Measurements from ENCODE around the gene STAB1.

The STAB1 gene

GRCh38 chr3:52517796-52518722 lies 22.9 kb downstream of the STAB1 start:
- no peak for DNase-seq (ENCODE audit: extremely low read depth, low read depth)
- no peak overlapping the region for H3K4me3 ChIP-seq (replicated peaks; ENCODE audit: low read depth, low read length)
- no peak for TF ChIP-seq CTCF (IDR thresholded peaks at IDR 0.05; ENCODE audit: low read depth, low read length, missing control alignments)

GRCh38 chr3:52518723-52519444 lies 23.7 kb downstream of the STAB1 start:
- no peak for TF ChIP-seq CTCF (IDR thresholded peaks at IDR 0.05; ENCODE audit: low read depth, low read length, missing control alignments)
- no peak for DNase-seq (ENCODE audit: extremely low read depth, low read depth)
- H3K4me3 ChIP-seq (replicated peaks; ENCODE audit: low read depth, low read length): no peak overlapping the region

GRCh38 chr3:52519445-52520140 lies 24.5 kb downstream of the STAB1 start:
- DNase-seq (ENCODE audit: extremely low read depth, low read depth): no peak
- no peak overlapping the region for H3K4me3 ChIP-seq (replicated peaks; ENCODE audit: low read depth, low read length)
- TF ChIP-seq CTCF (IDR thresholded peaks at IDR 0.05; ENCODE audit: low read depth, low read length, missing control alignments): no peak

DNA sequence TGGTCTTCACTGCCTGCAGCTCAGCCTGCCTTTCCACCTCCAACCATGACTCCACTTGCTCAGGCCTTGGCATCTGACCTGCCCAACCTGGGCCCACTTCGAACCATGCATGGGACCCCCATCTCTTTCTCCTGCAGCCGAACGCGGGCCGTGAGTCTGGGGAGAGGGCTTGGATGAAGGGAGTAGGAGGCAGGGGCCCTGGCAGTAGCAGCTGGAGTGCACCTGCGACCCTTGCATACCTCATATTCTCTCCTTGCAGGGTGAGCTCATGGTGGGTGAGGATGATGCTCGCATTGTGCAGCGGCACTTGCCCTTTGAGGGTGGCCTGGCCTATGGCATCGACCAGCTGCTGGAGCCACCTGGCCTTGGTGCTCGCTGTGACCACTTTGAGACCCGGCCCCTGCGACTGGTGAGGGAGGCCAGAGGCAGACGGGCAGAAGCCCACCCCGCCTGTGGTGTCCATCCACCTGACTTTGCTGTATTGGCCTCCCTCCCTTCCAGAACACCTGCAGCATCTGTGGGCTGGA lies 25.1 kb downstream of the STAB1 start:
- no peak for TF ChIP-seq CTCF (IDR thresholded peaks at IDR 0.05; ENCODE audit: low read depth, low read length, missing control alignments)
- no peak for DNase-seq (ENCODE audit: extremely low read depth, low read depth)
- H3K4me3 ChIP-seq (replicated peaks; ENCODE audit: low read depth, low read length): no peak overlapping the region

DNA sequence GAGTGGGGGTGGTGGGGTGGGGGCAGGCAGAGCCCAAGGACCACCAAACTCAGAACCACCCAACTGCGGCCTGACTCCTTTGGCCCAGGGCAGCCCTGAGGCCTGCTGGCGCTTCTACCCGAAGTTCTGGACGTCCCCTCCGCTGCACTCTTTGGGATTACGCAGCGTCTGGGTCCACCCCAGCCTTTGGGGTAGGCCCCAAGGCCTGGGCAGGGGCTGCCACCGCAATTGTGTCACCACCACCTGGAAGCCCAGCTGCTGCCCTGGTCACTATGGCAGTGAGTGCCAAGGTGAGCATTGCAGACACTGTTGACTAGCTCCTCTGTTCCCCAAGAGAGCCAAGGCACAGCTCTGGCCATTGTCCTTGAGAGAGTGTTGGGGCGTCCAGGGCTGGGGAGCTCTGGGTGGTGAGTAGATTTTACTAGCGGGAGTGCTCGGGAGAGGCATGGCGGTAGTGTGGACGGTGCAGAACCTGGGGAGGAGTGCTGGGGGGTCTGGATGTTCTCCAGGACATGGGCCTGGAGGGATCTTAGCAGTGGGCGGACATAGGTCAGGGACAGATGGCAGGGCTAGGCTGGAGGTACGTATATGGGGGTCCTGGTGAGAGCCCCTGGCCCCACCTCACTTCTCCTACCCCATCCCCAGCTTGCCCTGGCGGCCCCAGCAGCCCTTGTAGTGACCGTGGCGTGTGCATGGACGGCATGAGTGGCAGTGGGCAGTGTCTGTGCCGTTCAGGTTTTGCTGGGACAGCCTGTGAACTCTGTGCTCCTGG lies 25.8 kb downstream of the STAB1 start:
- DNase-seq (ENCODE audit: extremely low read depth, low read depth): no peak
- TF ChIP-seq CTCF (IDR thresholded peaks at IDR 0.05; ENCODE audit: low read depth, low read length, missing control alignments): no peak
- no peak overlapping the region for H3K4me3 ChIP-seq (replicated peaks; ENCODE audit: low read depth, low read length)

- no peak for DNase-seq (ENCODE audit: extremely low read depth, low read depth)
- no peak overlapping the region for H3K4me3 ChIP-seq (replicated peaks; ENCODE audit: low read depth, low read length)
- TF ChIP-seq CTCF (IDR thresholded peaks at IDR 0.05; ENCODE audit: low read depth, low read length, missing control alignments): no peak
Observed at GRCh38 chr3:52521488-52521824, 26.3 kb downstream of the STAB1 start.
